DND-41 (cell line): ENCODE data around the gene FYB1.

Source experiments
- ATAC-seq: fragments of 200-7000 bp; cut with Tn5 transposase; 3 replicates; pipeline ENCODE4 v1.9.1; 2021; ENCODE audit warnings: low read depth; ENCODE audit not compliant: insufficient read depth
- DNase-seq: peaks from one replicate; pipeline ENCODE4 v3.0.0-alpha.2; 2020
- H2AFZ ChIP-seq: 2 replicates; pipeline ENCODE4 v1.6.0; 2012; ENCODE audit warnings: low read depth, low read length
- H3K27ac ChIP-seq: 2 replicates; pipeline ENCODE4 v1.5.1; 2012; ENCODE audit warnings: low read length, inconsistent platforms
- H3K27me3 ChIP-seq: fragments of 200-600 bp; sonication (generic); 2 replicates; pipeline ENCODE4 v1.6.0; 2012; ENCODE audit warnings: low read length, mild to moderate bottlenecking, inconsistent platforms; ENCODE audit not compliant: insufficient read depth, poor library complexity
- H3K36me3 ChIP-seq: 2 replicates; pipeline ENCODE4 v1.5.1; 2012; ENCODE audit warnings: low read length, inconsistent platforms; ENCODE audit not compliant: insufficient read depth
- H3K4me1 ChIP-seq: 2 replicates; pipeline ENCODE4 v1.5.1; 2012; ENCODE audit warnings: mild to moderate bottlenecking, low read length; ENCODE audit not compliant: insufficient read depth
- H3K4me2 ChIP-seq: 2 replicates; pipeline ENCODE4 v1.6.0; 2012; ENCODE audit warnings: mild to moderate bottlenecking, moderate library complexity, low read length, inconsistent platforms; ENCODE audit not compliant: insufficient read depth
- H3K4me3 ChIP-seq, 2 experiments: fragments of 200-600 bp in 1 of 2; shearing (Covaris generic) in 1 of 2; 2 replicates each; pipeline ENCODE4 v1.5.1; 2012 to 2016; ENCODE audit warnings: inconsistent platforms in 2 of 2, low read length in 2 of 2, mild to moderate bottlenecking in 2 of 2, low read depth in 1 of 2, moderate library complexity in 1 of 2
- H3K79me2 ChIP-seq: 2 replicates; pipeline ENCODE4 v1.6.0; 2012; ENCODE audit warnings: low read length, inconsistent platforms; ENCODE audit not compliant: insufficient read depth
- H3K9ac ChIP-seq: 2 replicates; pipeline ENCODE4 v1.6.0; 2012; ENCODE audit warnings: low read depth, mild to moderate bottlenecking, inconsistent platforms, low read length, moderate library complexity
- H3K9me3 ChIP-seq: 2 replicates; pipeline ENCODE4 v1.5.1; 2012; ENCODE audit warnings: low read length, moderate library complexity, mild to moderate bottlenecking, inconsistent platforms; ENCODE audit not compliant: insufficient read depth, severe bottlenecking
- H4K20me1 ChIP-seq: 2 replicates; pipeline ENCODE4 v1.6.0; 2012; ENCODE audit warnings: low read length; ENCODE audit not compliant: insufficient read depth
- EZH2 ChIP-seq: IDR thresholded peaks from 3 replicates; pipeline ENCODE4 v1.6.1; 2012; ENCODE audit warnings: borderline replicate concordance, low read depth, mild to moderate bottlenecking, moderate library complexity, low read length, inconsistent platforms; ENCODE audit not compliant: severe bottlenecking
- TF ChIP-seq, protein P1 (sequence below): IDR thresholded peaks from 2 replicates; pipeline ENCODE4 v1.5.1; 2012; ENCODE audit warnings: borderline replicate concordance, low read length, moderate library complexity, mild to moderate bottlenecking; ENCODE audit not compliant: poor library complexity, severe bottlenecking; ENCODE audit errors: extremely low read depth

FYB1 gene

DNA sequence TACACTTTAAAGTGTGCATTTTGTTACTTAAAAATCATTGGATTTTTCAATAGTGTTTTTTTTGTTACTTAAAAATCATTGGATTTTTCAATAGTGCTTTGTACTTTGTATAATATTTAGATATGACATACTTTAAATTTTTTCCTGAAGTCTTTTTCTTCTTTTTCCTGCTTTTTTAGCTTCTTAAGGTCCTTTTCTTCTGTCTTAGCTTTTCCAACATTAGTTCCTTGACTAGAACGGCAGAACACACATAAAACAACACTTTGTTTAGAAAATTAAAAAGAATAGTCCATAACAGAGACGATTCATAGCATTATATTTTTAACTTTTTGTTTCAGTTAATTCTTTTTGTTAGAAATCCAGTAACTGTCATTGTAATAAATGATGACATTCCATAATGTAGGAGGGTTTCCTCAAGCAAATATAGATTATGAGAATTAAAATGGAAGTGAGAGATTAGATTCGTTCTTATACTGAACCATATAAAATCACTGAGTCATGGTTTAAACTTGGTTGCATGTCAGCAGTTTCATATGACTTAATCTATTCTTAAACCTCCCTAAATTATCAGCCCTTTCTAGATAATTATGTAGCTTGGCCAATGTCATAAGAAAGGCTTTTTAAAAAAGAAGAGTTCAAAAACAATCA, 99.8 kb downstream of the FYB1 start:
- no peak overlapping the region for H3K9ac ChIP-seq
- H2AFZ ChIP-seq, result no peak overlapping the region
- H3K27me3 ChIP-seq, result no peaks in the 10 kb centered on the region
- H3K79me2 ChIP-seq, result no peaks in the 10 kb centered on the region
- no peaks in the 10 kb centered on the region for H3K4me1 ChIP-seq
- ATAC-seq (no peak), DNase-seq (no peak)
- H4K20me1 ChIP-seq, result no peaks in the 10 kb centered on the region
- TF ChIP-seq, protein P1, sequence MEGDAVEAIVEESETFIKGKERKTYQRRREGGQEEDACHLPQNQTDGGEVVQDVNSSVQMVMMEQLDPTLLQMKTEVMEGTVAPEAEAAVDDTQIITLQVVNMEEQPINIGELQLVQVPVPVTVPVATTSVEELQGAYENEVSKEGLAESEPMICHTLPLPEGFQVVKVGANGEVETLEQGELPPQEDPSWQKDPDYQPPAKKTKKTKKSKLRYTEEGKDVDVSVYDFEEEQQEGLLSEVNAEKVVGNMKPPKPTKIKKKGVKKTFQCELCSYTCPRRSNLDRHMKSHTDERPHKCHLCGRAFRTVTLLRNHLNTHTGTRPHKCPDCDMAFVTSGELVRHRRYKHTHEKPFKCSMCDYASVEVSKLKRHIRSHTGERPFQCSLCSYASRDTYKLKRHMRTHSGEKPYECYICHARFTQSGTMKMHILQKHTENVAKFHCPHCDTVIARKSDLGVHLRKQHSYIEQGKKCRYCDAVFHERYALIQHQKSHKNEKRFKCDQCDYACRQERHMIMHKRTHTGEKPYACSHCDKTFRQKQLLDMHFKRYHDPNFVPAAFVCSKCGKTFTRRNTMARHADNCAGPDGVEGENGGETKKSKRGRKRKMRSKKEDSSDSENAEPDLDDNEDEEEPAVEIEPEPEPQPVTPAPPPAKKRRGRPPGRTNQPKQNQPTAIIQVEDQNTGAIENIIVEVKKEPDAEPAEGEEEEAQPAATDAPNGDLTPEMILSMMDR, result no peak
- TF ChIP-seq EZH2, result no peak
- H3K36me3 ChIP-seq, result no peaks in the 10 kb centered on the region
- H3K9me3 ChIP-seq, result no peaks in the 10 kb centered on the region
- H3K4me2 ChIP-seq, result no peak overlapping the region
- H3K4me3 ChIP-seq, result no peak overlapping the region
- H3K27ac ChIP-seq, result no peak overlapping the region

DNA sequence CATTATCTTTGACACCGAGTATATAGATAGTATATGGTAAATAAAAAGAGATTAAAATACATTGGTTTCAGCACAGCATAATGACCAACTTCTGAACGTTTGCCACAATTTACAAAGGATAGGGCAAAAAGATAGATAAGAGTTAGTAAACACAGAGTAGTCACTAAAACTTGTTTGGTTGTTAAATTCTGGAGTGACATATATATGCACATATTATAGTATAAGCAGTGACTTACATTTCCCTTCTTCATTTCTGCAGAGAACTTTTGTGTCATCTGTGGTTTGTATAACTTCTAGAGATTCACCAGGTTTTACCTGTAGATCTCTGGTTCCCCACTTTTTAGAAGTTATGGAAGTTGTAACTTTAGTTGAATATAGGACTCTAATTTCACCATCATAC, 100.7 kb downstream of the FYB1 start:
- Histone ChIP-seq H3K4me2 (no peak overlapping the region), H3K27me3 (no peaks in the 10 kb centered on the region), H3K79me2 (no peaks in the 10 kb centered on the region), H3K27ac (no peak overlapping the region), H3K9me3 (no peaks in the 10 kb centered on the region), H3K4me3 (no peak overlapping the region), H2AFZ (no peak overlapping the region), H4K20me1 (no peaks in the 10 kb centered on the region), H3K9ac (no peak overlapping the region), H3K4me1 (no peaks in the 10 kb centered on the region), H3K36me3 (no peaks in the 10 kb centered on the region)
- ATAC-seq (no peak), DNase-seq (no peak)
- TF ChIP-seq EZH2, result no peak
- TF ChIP-seq, protein P1, result no peak

DNA sequence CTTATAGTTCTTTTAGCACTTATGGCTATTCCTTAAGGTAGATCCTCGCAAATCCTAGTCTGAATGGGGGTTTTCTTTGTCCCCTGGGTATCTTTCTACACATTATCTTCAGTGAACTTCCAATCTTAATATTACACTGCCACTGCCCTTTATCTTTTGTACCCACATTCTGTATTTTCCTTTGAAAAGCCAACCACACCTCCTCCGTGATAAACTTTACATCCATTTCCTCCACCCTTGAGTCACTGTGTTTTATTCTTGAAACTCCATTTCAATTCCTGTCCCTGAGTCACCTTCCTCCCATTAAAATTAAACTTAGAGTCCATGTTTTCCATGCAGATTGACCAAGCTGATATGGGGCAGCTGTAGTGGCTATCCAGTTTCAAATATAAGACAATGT, 102.0 kb downstream of the FYB1 start:
- no peaks in the 10 kb centered on the region for H4K20me1 ChIP-seq
- no peak overlapping the region for H3K27ac ChIP-seq
- no peaks in the 10 kb centered on the region for H3K36me3 ChIP-seq
- ATAC-seq (no peak), DNase-seq (no peak)
- no peak overlapping the region for H3K4me2 ChIP-seq
- no peaks in the 10 kb centered on the region for H3K27me3 ChIP-seq
- H3K4me3 ChIP-seq, result no peak overlapping the region
- no peak for TF ChIP-seq EZH2
- TF ChIP-seq, protein P1, result no peak
- H3K79me2 ChIP-seq, result no peaks in the 10 kb centered on the region
- H2AFZ ChIP-seq, result no peak overlapping the region
- no peaks in the 10 kb centered on the region for H3K4me1 ChIP-seq
- H3K9ac ChIP-seq, result no peak overlapping the region
- H3K9me3 ChIP-seq, result no peaks in the 10 kb centered on the region
